CD14-positive monocyte (primary cell): ENCODE measurements around the gene LYG2. TPM values are rescaled to one million over a fixed set of nuclear protein-coding genes. Genes with fewer than 3 reads are reported as not detected.

Source experiments
- DNase-seq, 3 donors: peaks; one replicate each; pipeline ENCODE4 v3.0.0-alpha.2; 2011 to 2022
- H2AFZ ChIP-seq: 2 replicates; pipeline ENCODE4 v1.6.0; 2012; ENCODE audit warnings: mild to moderate bottlenecking, low read depth, low read length, inconsistent platforms; ENCODE audit not compliant: insufficient read depth, poor library complexity, severe bottlenecking
- H3K27ac ChIP-seq, 2 donors: 1 replicate in 1 of 2; 2 replicates in 1 of 2; pipeline ENCODE4 v1.5.1; 2012 to 2013; ENCODE audit warnings: low read length in 2 of 2, control low read depth in 1 of 2, inconsistent platforms in 1 of 2, low read depth in 1 of 2, mild to moderate bottlenecking in 1 of 2
- H3K27me3 ChIP-seq, 2 donors: one replicate each; pipeline versions ENCODE4 v1.6.0 to v1.6.1; 2011 to 2013; ENCODE audit warnings: low read length in 2 of 2; ENCODE audit not compliant: control insufficient read depth in 2 of 2, insufficient read depth in 2 of 2
- H3K36me3 ChIP-seq, 2 donors: replicated peaks in 1 of 2; 1 replicate in 1 of 2; 2 replicates in 1 of 2; pipeline versions ENCODE4 v1.5.1 to v1.6.1; 2012 to 2013; ENCODE audit warnings: low read length in 2 of 2, control low read depth in 1 of 2, inconsistent platforms in 1 of 2, mild to moderate bottlenecking in 1 of 2; ENCODE audit not compliant: insufficient read depth in 2 of 2, control insufficient read depth in 1 of 2
- H3K4me1 ChIP-seq, 2 donors: 1 replicate in 1 of 2; 2 replicates in 1 of 2; pipeline versions ENCODE4 v1.5.1 to v1.6.1; 2012 to 2013; ENCODE audit warnings: low read length in 2 of 2, control low read depth in 1 of 2, inconsistent platforms in 1 of 2, mild to moderate bottlenecking in 1 of 2, moderate library complexity in 1 of 2; ENCODE audit not compliant: insufficient read depth in 2 of 2, control insufficient read depth in 1 of 2
- H3K4me2 ChIP-seq: replicated peaks from 2 replicates; pipeline ENCODE3; 2012; ENCODE audit warnings: low read length, moderate library complexity, mild to moderate bottlenecking; ENCODE audit not compliant: poor library complexity, severe bottlenecking; ENCODE audit errors: extremely low read depth
- H3K4me3 ChIP-seq, 3 experiments: fragments of 200-600 bp in 1 of 3; sonication (generic) in 1 of 3; replicated peaks in 1 of 3; 1 replicate in 2 of 3; 2 replicates in 1 of 3; pipeline ENCODE4 v1.5.1; 2011 to 2013; ENCODE audit warnings: low read length in 3 of 3, mild to moderate bottlenecking in 3 of 3, control low read depth in 2 of 3, low read depth in 2 of 3, inconsistent platforms in 1 of 3, moderate library complexity in 1 of 3
- H3K79me2 ChIP-seq: 2 replicates; pipeline ENCODE4 v1.6.0; 2012; ENCODE audit warnings: mild to moderate bottlenecking, control low read depth, inconsistent platforms, low read length, moderate library complexity; ENCODE audit not compliant: insufficient read depth
- H3K9ac ChIP-seq: 2 replicates; pipeline ENCODE4 v1.6.0; 2017; ENCODE audit warnings: low read length, mild to moderate bottlenecking; ENCODE audit not compliant: insufficient read depth, poor library complexity, severe bottlenecking
- H3K9me3 ChIP-seq, 2 donors: replicated peaks in 1 of 2; 1 replicate in 1 of 2; 2 replicates in 1 of 2; pipeline versions ENCODE4 v1.5.1 to v1.6.1; 2012 to 2013; ENCODE audit warnings: low read length in 2 of 2, control low read depth in 1 of 2; ENCODE audit not compliant: control insufficient read depth in 1 of 2, insufficient read depth in 1 of 2
- H4K20me1 ChIP-seq: 2 replicates; pipeline ENCODE4 v1.6.0; 2012; ENCODE audit warnings: mild to moderate bottlenecking, low read length, control low read depth, moderate library complexity; ENCODE audit not compliant: insufficient read depth
- H3K27ac Mint-ChIP-seq, 7 donors: one replicate each; pipeline ENCODE4 v1.8.0; 2020; ENCODE audit warnings: mild to moderate bottlenecking in 7 of 7, mixed read lengths in 7 of 7, moderate library complexity in 6 of 7, inconsistent platforms in 2 of 7
- H3K27me3 Mint-ChIP-seq, 3 donors: one replicate each; pipeline ENCODE4 v1.8.0; 2021 to 2022; ENCODE audit warnings: low read depth in 3 of 3, mild to moderate bottlenecking in 3 of 3, mixed read lengths in 3 of 3, moderate library complexity in 3 of 3, inconsistent platforms in 1 of 3
- H3K36me3 Mint-ChIP-seq, 2 donors: one replicate each; pipeline ENCODE4 v1.8.0; 2020; ENCODE audit warnings: mixed read lengths in 2 of 2, inconsistent platforms in 1 of 2, mild to moderate bottlenecking in 1 of 2
- H3K4me1 Mint-ChIP-seq: one replicate; pipeline ENCODE4 v1.8.0; 2020; ENCODE audit warnings: mild to moderate bottlenecking, mixed read lengths
- H3K4me3 Mint-ChIP-seq, 2 donors: one replicate each; pipeline ENCODE4 v1.8.0; 2020; ENCODE audit warnings: mild to moderate bottlenecking in 2 of 2, mixed read lengths in 2 of 2, moderate library complexity in 1 of 2
- H3K9me3 Mint-ChIP-seq, 7 donors: one replicate each; pipeline ENCODE4 v1.8.0; 2020 to 2022; ENCODE audit warnings: mixed read lengths in 7 of 7, mild to moderate bottlenecking in 6 of 7, moderate library complexity in 6 of 7, inconsistent platforms in 2 of 7
- WGBS: methylation state at CpG from one replicate; pipeline ENCODE4 v1.1.5; 2013; ENCODE audit warnings: missing lambda C conversion rate; ENCODE audit not compliant: insufficient coverage; 5-methylcytosine and 5-hydroxymethylcytosine counted together
- intact Hi-C, 2 donors: fragments of 100-400 bp; cut with micrococcal nuclease; formaldehyde crosslinking; loops; one replicate each; pipeline versions ENCODE4 v1.15.0 to v1.15.1; 2023
- polyA plus RNA-seq, 3 donors: library from polyadenylated mRNA; depleted of rRNA in 1 of 3; unstranded in 2 of 3; stranded (reverse) in 1 of 3; fragments of 300-500 nt in 2 of 3; fragments of >200 nt in 1 of 3; fragmentation: Illumina TruSeq in 2 of 3; gene quantifications; 1 replicate in 2 of 3; 2 replicates in 1 of 3; pipeline ENCODE4 v1.2.3, GENCODE V29; 2012 to 2021
- TF ChIP-seq, protein P1 (sequence below): fragments of 200-600 bp; IDR thresholded peaks from one replicate; pipeline ENCODE4 v1.8.0; 2022; ENCODE audit warnings: antibody characterized with exemption, mild to moderate bottlenecking

The LYG2 gene
- polyA plus RNA-seq, 3 donors: not detected

- no peak overlapping the region for H3K4me2 ChIP-seq
These were observed 30.1 kb upstream of the LYG2 start for GRCh38 chr2:99285526-99285925.

GRCh38 chr2:99279969-99280695 is 24.7 kb upstream of the LYG2 start:
- DNase-seq: no peak
- peaks cover 5 to 13% of the 10 kb centered on the region in 2 donors for H3K36me3 Mint-ChIP-seq
- peaks cover 0 to 15% of the 10 kb centered on the region in 2 donors for H3K36me3 ChIP-seq
- H3K9ac ChIP-seq: no peak overlapping the region
- no peak overlapping the region for H3K4me3 Mint-ChIP-seq
- TF ChIP-seq, protein P1, sequence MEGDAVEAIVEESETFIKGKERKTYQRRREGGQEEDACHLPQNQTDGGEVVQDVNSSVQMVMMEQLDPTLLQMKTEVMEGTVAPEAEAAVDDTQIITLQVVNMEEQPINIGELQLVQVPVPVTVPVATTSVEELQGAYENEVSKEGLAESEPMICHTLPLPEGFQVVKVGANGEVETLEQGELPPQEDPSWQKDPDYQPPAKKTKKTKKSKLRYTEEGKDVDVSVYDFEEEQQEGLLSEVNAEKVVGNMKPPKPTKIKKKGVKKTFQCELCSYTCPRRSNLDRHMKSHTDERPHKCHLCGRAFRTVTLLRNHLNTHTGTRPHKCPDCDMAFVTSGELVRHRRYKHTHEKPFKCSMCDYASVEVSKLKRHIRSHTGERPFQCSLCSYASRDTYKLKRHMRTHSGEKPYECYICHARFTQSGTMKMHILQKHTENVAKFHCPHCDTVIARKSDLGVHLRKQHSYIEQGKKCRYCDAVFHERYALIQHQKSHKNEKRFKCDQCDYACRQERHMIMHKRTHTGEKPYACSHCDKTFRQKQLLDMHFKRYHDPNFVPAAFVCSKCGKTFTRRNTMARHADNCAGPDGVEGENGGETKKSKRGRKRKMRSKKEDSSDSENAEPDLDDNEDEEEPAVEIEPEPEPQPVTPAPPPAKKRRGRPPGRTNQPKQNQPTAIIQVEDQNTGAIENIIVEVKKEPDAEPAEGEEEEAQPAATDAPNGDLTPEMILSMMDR: no peak
- no peak overlapping the region for H2AFZ ChIP-seq
- H3K27ac Mint-ChIP-seq: no peak overlapping the region
- peaks cover 16 to 44% (median 31%) of the 10 kb centered on the region in 7 donors for H3K9me3 Mint-ChIP-seq
- no peaks in the 10 kb centered on the region for H3K27me3 ChIP-seq
- no peak overlapping the region for H3K27ac ChIP-seq
- no peaks in the 10 kb centered on the region for H3K79me2 ChIP-seq
- no peaks in the 10 kb centered on the region for H3K4me1 ChIP-seq
- no peaks in the 10 kb centered on the region for H4K20me1 ChIP-seq
- peaks cover 0 to 2% (median 0%) of the 10 kb centered on the region in 3 donors for H3K27me3 Mint-ChIP-seq
- peaks cover 0 to 26% of the 10 kb centered on the region in 2 donors for H3K9me3 ChIP-seq
- no peak overlapping the region for H3K4me2 ChIP-seq
- intact Hi-C loops: no loop called here
- peaks cover 3% of the 10 kb centered on the region for H3K4me1 Mint-ChIP-seq
- H3K4me3 ChIP-seq: no peak overlapping the region

More at GRCh38 chr2:99285526-99285925, 30.1 kb upstream of the LYG2 start:
- Histone ChIP-seq H3K36me3 (peaks cover 0 to 15% of the 10 kb centered on the region in 2 donors), H3K9me3 (peaks cover 0 to 17% of the 10 kb centered on the region in 2 donors), H3K27me3 (no peaks in the 10 kb centered on the region), H2AFZ (no peak overlapping the region), H4K20me1 (no peaks in the 10 kb centered on the region), H3K9ac (no peak overlapping the region), H3K27ac (no peak overlapping the region), H3K79me2 (no peaks in the 10 kb centered on the region), H3K4me1 (no peaks in the 10 kb centered on the region), H3K4me3 (no peak overlapping the region)
- Mint-ChIP-seq H3K4me1 (no peaks in the 10 kb centered on the region), H3K27me3 (peaks cover 0 to 2% (median 0%) of the 10 kb centered on the region in 3 donors), H3K27ac (no peak overlapping the region), H3K4me3 (no peak overlapping the region), H3K9me3 (peaks cover 9 to 27% (median 12%) of the 10 kb centered on the region in 7 donors), H3K36me3 (peaks cover 7 to 16% of the 10 kb centered on the region in 2 donors)
- TF ChIP-seq, protein P1: no peak
- intact Hi-C loops: no loop called here
- DNase-seq: no peak
- WGBS: 100% methylated on average over 3 of the region's 7 CpGs
